ENCODE data around the gene VIL1.

DNA sequence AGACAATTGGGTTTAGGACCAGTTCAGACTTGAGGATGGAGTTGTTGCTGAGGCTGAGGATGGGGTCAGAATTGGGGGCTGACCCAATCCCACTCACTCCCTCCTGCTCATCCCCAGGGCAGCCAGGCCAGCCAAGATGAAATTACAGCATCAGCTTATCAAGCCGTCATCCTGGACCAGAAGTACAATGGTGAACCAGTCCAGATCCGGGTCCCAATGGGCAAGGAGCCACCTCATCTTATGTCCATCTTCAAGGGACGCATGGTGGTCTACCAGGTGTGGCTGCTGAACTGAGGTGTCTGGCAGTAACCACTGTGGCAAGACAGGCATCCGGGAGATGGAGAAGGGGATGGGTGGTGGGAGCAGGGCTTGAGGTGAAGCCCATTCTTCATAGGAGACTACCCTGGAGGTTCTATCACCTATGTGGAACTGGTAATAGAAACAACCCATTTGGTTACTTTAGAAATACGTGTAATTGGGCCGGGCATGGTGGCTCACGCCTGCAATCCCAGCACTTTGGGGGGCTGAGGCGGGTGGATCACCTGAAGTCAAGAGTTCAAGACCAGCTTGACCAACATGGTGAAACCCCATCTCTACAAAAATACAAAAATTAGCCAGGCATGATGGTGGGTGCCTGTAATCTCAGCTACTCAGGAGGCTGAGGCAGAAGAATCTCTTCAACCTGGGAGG lies 13.9 kb downstream of the VIL1 start:
- TF ChIP-seq, protein P1, sequence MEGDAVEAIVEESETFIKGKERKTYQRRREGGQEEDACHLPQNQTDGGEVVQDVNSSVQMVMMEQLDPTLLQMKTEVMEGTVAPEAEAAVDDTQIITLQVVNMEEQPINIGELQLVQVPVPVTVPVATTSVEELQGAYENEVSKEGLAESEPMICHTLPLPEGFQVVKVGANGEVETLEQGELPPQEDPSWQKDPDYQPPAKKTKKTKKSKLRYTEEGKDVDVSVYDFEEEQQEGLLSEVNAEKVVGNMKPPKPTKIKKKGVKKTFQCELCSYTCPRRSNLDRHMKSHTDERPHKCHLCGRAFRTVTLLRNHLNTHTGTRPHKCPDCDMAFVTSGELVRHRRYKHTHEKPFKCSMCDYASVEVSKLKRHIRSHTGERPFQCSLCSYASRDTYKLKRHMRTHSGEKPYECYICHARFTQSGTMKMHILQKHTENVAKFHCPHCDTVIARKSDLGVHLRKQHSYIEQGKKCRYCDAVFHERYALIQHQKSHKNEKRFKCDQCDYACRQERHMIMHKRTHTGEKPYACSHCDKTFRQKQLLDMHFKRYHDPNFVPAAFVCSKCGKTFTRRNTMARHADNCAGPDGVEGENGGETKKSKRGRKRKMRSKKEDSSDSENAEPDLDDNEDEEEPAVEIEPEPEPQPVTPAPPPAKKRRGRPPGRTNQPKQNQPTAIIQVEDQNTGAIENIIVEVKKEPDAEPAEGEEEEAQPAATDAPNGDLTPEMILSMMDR (IDR thresholded peaks at IDR 0.05) = no peak
- no peak for TF ChIP-seq POLR2A (IDR thresholded peaks at IDR 0.05)

All from adrenal gland (tissue), 5 donors.